M059J (cell line): ENCODE results near the gene LGR5. TPM values are rescaled to one million over a fixed set of nuclear protein-coding genes. Genes with fewer than 3 reads are reported as not detected.
"Not testable (repeated sequence)": the region's sequence is repeated elsewhere in the genome, so short reads cannot be mapped to it uniquely, and the experiment has no call there.

ENCODE experiments used
- DNase-seq: peaks from one replicate; pipeline ENCODE4 v3.0.0-alpha.2; 2012; ENCODE audit warnings: low read depth
- total RNA-seq: library from RNA; depleted of rRNA; stranded (reverse); fragments of >200 nt; shearing (Covaris generic); gene quantifications from 2 replicates; pipeline ENCODE4 v1.2.3, GENCODE V29; 2014

The LGR5 gene
- total RNA-seq, 1 experiment from 2014 or later = 0.49 TPM

GRCh38 chr12:71552728-71553501 lies 113.3 kb downstream of the LGR5 start:
- peak; percentile 69 for DNase-seq

DNA sequence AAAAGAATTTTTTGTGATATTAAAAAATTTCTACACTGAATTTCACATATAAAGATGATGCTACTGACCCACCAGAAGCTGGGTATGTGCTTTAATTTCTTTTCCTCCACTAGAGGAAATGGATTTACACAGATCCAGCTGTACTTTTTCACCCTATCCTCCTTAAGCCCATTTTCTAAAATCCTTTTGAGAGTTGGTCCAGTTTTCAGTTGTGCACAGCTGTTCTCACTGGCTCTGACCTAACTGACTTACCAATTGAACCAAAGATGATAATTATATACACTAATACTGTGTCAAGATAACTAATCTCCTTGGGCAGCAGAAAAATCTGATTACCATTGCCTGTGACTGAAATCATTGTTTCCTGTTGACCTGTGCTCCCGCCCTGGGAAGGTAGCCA lies 115.6 kb downstream of the LGR5 start:
- DNase-seq = no peak

DNA sequence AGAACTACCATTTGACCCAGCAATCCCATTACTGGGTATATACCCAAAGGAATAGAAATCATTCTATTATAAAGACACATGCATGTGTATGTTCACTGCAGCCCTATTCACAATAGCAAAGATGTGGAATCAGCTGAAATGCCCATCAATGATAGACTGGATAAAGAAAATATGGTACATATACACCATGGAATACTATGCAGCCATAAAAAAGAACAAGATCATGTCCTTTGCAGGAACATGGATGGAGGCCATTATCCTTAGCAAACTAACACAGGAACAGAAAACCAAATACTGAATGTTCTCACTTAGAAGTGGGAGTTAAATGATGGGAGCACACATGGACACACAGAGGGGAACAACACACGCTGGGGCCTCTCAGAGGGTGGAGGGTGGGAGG lies 116.2 kb downstream of the LGR5 start:
- DNase-seq = not testable (repeated sequence)

DNA sequence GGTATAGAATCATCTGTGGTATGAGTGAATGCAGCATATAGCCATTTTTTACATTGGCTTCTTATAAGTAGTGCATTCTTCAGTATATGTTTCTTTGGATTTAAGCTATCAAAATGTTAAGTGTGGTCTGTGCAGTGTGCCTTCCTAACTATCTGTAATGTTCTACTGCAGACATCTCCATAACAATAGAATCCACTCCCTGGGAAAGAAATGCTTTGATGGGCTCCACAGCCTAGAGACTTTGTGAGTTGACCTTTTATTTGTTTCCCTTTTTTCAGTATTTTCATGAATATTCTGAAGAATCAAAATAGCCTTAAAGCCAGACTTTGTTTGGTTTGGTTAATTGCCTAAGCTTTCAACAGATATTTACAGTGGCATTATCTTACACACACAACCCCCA lies 116.8 kb downstream of the LGR5 start:
- no peak for DNase-seq

GRCh38 chr12:71556875-71557274 lies 117.3 kb downstream of the LGR5 start:
- DNase-seq = peak; percentile 94

DNA sequence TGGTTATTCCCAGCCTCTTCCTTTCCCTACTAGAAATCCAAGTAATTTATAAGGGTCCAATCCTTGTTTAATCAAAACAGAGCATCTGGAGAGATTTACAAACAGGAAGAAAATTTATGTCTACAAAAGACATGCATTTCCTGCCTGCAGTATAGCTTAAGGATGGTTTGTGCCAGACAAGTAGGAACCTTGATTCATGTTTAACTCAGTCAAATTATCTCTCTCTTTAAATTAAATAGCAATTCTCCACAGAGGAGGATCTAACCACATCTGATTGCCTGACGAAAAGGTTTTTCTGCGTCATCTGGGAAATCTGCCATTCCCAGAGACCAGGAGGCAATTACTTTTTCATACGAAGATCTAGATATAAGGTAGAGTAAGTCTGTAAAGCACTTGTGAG lies 118.8 kb downstream of the LGR5 start:
- peak; percentile 48 for DNase-seq

GRCh38 chr12:71562676-71563595 lies 123.3 kb downstream of the LGR5 start:
- DNase-seq = no peak

DNA sequence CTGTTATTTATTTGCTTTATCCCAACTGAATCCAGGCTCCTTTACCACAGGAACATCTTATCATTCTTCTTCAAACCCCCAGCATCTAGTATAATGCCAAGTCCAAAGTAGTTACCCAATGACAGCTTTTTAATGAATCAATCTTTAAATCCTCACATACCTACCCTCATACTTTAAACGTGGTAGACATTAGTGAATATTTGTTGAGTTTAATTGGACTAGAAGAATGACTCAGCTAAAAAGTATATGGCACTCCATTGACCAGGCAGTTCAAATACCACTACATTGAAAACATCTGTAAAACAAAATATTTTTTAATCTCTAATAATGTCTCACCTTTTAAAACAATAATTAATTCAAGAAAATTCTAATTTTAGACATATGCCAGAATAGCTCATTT lies 125.9 kb downstream of the LGR5 start:
- no peak for DNase-seq

GRCh38 chr12:71566655-71567054 lies 127.1 kb downstream of the LGR5 start:
- no peak for DNase-seq

DNA sequence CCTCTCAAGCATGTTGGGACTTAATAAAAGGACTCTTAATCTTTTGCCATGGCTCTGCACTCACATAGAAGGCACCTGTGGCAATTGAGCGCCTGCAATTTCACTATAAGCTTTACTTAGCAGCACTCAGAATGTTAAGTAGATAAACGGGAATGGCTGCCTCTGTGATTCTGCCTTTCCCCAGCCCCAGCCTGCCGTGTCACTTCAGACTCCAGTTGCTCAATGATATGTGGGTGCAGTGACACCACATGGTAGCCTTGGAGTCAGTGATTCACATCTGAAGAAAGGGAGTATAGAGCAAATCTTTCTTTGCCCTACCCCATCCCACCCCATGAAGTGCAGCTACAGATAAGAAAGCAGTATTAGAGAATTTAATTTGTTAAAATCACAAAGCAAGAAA lies 127.9 kb downstream of the LGR5 start:
- no peak for DNase-seq

GRCh38 chr12:71569885-71570284 lies 130.3 kb downstream of the LGR5 start:
- not testable (repeated sequence) for DNase-seq

DNA sequence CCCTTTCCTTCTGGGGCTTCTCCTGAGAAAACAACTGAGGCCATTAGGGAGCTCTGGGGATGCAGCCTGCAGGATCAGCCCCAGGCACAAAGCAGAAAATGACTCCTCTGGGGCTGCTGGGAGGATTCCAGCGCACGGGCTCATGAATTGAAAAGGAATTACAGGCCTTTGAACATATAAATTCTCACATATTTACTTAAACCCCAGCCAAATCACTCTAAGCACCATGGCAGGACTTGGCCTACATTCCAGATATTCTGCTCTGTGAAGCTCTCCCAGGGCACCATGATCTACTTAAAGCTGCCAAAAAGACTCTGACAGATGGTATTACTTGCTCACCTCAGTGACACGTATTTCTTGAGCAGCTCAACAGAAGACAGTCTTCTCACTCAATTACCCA lies 136.9 kb downstream of the LGR5 start:
- DNase-seq = peak; percentile 9

DNA sequence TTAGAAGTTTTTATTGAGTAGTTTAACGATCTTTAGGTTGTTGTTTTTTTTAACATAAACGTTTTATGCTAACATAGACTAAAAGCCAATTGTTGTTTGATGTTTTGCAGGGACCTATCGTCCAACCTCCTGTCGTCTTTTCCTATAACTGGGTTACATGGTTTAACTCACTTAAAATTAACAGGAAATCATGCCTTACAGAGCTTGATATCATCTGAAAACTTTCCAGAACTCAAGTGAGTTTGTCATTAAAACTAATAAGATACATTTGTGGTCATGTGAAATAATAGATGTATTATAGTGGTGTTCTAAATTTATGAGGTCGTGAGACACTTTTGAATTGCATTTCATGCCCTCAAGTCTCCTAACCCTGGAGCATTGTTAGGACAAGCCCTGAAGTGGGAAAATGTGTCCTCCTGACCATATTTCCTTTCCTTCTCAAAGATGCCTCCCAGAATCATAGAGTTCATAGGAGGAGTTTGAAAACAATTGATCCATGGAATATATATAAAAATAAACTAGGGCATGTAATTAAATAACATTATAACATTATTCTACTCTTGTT lies 139.2 kb downstream of the LGR5 start:
- no peak for DNase-seq

DNA sequence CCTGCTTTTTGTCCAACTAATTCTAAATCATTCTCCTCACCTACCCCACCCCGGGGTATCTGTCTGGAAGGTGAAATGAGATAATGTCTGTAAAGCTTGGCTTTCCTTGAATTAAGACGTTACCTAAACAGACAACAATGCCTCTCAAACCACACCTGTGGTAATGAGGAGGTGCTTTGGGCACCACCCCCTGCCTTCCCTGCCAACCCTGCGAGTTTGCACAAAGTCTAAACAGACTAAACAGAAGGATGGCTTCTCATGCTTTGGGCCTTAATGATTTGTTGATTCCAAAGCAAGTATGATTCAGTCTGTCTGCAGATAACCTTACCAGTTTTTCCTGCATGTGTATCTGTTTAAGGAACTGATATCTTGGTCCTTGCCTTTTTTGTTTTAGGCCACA lies 141.6 kb downstream of the LGR5 start:
- peak; percentile 34 for DNase-seq

- no peak for DNase-seq
Measured at GRCh38 chr12:71582925-71583324, 143.3 kb downstream of the LGR5 start.

DNA sequence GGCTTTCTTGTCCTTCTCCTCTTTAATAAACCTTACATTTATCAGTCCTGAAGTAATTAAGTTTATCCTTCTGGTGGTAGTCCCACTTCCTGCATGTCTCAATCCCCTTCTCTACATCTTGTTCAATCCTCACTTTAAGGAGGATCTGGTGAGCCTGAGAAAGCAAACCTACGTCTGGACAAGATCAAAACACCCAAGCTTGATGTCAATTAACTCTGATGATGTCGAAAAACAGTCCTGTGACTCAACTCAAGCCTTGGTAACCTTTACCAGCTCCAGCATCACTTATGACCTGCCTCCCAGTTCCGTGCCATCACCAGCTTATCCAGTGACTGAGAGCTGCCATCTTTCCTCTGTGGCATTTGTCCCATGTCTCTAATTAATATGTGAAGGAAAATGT lies 144.8 kb downstream of the LGR5 start:
- no peak for DNase-seq

DNA sequence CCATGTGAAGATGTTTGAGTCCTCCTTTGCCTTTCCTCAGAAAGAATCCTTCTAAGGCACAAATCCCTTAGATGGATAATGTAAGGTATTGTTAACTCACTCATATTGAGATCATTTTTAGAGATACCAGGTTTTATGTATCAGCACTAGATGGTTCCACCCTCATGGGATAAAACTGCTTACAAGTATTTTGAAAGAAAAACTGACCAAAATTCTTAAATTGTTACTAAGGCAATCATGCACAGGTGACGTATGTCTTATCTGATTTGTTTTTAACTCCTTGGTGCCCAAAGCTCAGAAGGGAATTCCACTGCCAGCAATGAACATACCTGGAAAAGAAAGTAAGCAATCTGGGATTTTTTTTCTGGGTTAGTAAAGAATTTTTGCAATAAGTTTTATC lies 145.6 kb downstream of the LGR5 start:
- no peak for DNase-seq

- DNase-seq = no peak
Measured at GRCh38 chr12:71587012-71587411, 147.4 kb downstream of the LGR5 start.

DNA sequence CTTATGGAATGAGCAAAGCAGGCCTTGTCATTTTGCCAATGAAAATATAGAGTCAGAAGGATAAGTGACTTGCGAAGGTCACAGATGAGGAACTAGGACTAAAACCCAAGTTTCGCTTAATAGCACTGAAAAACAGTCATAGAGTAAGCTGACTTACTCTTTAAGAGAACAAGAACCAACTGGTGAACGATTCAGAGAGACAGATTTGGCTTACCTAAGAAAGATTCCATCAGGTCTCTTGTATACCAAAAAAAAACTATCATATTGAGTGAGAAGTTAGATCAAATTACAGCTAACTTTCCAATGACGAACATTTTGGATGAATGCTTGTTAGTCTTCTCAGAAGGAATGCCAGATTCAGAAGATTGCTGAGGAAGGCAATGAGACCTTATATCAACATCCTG lies 149.9 kb downstream of the LGR5 start:
- DNase-seq = peak; percentile 39

DNA sequence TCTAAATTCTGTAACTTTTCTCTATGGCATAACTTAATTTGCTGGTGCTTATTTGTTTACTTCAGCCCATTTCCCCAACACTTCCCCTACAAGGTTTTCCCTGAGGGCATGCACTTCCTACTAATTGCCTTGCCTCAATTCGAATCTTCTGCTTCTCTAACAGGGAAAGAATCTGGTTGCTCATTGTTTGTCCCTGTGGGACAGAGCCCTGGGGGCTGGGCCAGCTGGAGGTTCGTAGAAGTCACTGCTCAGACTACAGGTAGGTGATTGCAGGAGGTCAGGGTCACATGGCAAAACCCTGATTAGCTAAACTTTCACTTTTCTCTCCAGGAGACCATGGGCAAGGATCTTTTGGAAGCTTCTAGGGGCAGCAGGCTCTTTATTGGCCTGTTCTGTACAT lies 152.0 kb downstream of the LGR5 start:
- peak; percentile 18 for DNase-seq

- peak; percentile 32 for DNase-seq
Measured at GRCh38 chr12:71592841-71593240, 153.2 kb downstream of the LGR5 start.

GRCh38 chr12:71594214-71594948 lies 154.8 kb downstream of the LGR5 start:
- DNase-seq = no peak
